Measurements from ENCODE around the gene MLX. TPM values are rescaled to one million over a fixed set of nuclear protein-coding genes. Genes with fewer than 3 reads are reported as not detected.

MLX gene, protein sequence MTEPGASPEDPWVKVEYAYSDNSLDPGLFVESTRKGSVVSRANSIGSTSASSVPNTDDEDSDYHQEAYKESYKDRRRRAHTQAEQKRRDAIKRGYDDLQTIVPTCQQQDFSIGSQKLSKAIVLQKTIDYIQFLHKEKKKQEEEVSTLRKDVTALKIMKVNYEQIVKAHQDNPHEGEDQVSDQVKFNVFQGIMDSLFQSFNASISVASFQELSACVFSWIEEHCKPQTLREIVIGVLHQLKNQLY
- total RNA-seq = 10 to 100 TPM; 24.9 to 34.5 (median 29.3) TPM

DNA sequence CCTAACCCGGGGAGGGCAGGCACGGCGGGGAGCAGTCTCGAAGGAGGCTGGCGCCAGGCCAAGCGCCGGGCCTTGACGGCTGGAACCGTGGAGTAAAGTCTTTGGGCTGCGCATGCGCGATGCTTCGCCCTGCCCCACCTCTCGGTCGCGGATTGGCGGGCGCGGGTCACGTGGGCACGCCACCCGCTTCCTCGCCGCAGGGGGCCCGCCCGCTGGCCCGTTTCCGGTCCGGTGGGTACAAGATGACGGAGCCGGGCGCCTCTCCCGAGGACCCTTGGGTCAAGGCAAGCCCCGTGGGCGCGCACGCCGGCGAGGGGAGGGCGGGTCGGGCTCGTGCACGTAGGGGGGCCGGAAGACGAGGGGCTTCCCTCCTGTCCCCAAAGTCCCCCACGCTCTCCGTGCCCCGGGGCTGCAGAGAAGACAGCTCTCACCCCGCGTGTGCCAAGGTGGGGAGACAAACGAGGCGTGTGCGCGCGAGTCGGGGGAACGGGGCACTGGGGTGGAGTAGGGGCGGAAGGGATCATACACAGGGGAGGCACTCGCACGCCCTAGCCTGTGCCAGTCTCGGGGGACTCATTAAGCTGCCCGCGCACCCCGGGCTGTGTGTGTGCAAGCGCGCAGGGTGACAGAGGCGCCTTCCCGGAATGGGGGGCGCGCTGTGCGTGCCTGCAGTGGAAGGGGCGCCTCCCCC is at the start of gene MLX:
Gene MLX (plus strand): TSS at position 218 of the 691 bp plus-strand sequence. CDS start 25 bp downstream, at position 243.
- Histone ChIP-seq H3K27ac (replicated peaks in 1 of 4) (peak within 1 kb of the TSS; percentile 90 to 97 (median 94)), H3K4me3 (peak within 1 kb of the TSS; percentile 68 to 99 (median 98)), H3K27me3 (no peaks in the 10 kb centered on the region), H3K9me3 (no peaks in the 10 kb centered on the region), H3K36me3 (peaks cover 39 to 67% (median 63%) of the 10 kb centered on the region in 4 donors), H3K4me1 (peaks cover 38 to 76% (median 50%) of the 10 kb centered on the region in 4 donors)
- intact Hi-C loops (cut with DNase I) = no loop called here
- TF ChIP-seq, protein P1, sequence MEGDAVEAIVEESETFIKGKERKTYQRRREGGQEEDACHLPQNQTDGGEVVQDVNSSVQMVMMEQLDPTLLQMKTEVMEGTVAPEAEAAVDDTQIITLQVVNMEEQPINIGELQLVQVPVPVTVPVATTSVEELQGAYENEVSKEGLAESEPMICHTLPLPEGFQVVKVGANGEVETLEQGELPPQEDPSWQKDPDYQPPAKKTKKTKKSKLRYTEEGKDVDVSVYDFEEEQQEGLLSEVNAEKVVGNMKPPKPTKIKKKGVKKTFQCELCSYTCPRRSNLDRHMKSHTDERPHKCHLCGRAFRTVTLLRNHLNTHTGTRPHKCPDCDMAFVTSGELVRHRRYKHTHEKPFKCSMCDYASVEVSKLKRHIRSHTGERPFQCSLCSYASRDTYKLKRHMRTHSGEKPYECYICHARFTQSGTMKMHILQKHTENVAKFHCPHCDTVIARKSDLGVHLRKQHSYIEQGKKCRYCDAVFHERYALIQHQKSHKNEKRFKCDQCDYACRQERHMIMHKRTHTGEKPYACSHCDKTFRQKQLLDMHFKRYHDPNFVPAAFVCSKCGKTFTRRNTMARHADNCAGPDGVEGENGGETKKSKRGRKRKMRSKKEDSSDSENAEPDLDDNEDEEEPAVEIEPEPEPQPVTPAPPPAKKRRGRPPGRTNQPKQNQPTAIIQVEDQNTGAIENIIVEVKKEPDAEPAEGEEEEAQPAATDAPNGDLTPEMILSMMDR (IDR thresholded peaks at IDR 0.05) = no peak
- TF ChIP-seq POLR2A (IDR thresholded peaks at IDR 0.05; ENCODE audit: low read depth) = peak; percentile 13
- peak; percentile 83 to 95 for TF ChIP-seq POLR2AphosphoS5 (IDR thresholded peaks at IDR 0.05)
- TF ChIP-seq EP300 (IDR thresholded peaks at IDR 0.05) = no peak
- WGBS = 0% methylated on average over 20 of the region's 72 CpGs
- peak; percentile 99 for DNase-seq (ENCODE audit: extremely low spot score)

DNA sequence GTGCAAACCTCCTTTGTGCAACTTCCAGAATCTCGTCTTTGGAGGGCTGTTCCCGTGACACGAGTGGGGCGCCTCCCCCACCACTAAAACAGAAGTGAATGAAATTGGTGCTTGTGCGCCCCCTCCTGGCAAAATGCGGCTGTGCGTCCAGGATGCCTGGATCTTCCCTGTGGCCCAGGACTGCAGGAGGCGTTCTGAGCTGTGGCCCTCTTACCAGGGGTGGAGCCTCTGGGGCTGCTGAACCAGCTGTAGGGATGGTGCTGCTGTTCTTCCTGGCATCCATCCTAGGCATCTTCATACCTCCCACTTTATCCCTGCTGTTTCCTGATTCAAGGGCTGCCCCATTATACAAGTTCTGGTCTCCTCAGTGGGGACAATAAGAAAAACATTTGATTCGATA is 49.4 kb upstream of the MLX start:
- Histone ChIP-seq H3K27ac (replicated peaks in 1 of 4) (peak overlapping the region; percentile 94 to 98 (median 96)), H3K27me3 (no peaks in the 10 kb centered on the region), H3K4me3 (no peak overlapping the region), H3K36me3 (peaks cover 7 to 47% (median 25%) of the 10 kb centered on the region in 4 donors), H3K9me3 (no peaks in the 10 kb centered on the region), H3K4me1 (peaks cover 76 to 94% (median 84%) of the 10 kb centered on the region in 4 donors)
- intact Hi-C loops (cut with DNase I) = loop anchor here (5.0 kb wide), 2 partner anchors 90 to 195 kb away; no protein-coding TSS in a partner anchor
- TF ChIP-seq POLR2AphosphoS5 (IDR thresholded peaks at IDR 0.05) = peak; percentile 67 to 83
- TF ChIP-seq EP300 (IDR thresholded peaks at IDR 0.05) = no peak
- TF ChIP-seq POLR2A (IDR thresholded peaks at IDR 0.05; ENCODE audit: low read depth) = no peak
- TF ChIP-seq, protein P1 (IDR thresholded peaks at IDR 0.05) = peak in 2 of 3 experiments; percentile 98 to 99
- 6% methylated on average over 9 of the region's 9 CpGs for WGBS
- peak; percentile 98 for DNase-seq (ENCODE audit: extremely low spot score)

DNA sequence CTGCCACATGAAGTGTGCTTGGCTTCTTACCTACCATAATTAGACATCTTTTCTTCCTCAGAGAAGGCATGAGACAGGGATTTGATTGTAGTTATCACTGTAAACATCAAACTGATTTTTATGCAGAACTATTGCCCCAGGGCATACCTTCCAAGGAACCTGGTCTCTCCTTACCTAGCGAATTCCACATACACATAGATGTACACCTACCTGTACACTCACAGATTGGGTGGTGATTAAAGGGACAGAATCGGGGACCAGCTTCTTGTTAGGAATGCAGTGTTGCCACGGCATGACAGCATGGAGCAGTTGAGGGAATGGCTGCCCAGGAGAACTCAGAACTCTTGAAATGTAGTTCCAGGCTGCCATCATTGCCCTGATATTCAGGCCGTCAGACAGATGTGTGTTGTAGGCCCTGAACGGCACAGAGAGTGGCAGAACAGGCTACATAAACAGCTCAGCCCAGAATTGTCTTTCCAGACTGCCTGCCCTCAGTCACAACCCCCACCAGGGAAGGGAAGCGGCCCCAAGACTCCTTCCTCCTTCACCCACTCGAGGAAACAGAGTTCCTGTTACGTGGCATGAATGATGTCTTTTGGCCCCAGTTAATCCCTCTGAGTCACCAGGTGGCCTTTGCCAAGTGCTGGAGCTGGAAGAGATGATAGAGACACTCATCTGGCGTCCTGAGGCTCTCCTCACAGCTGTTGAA is 48.7 kb upstream of the MLX start:
- Histone ChIP-seq H3K27ac (replicated peaks in 1 of 4) (peak overlapping the region; percentile 94 to 98 (median 96)), H3K4me1 (peaks cover 73 to 96% (median 83%) of the 10 kb centered on the region in 4 donors), H3K4me3 (peak overlapping the region in 1 of 4 donors; percentile 19), H3K9me3 (no peaks in the 10 kb centered on the region), H3K36me3 (peaks cover 7 to 52% (median 27%) of the 10 kb centered on the region in 4 donors), H3K27me3 (no peaks in the 10 kb centered on the region)
- 26% methylated on average over 7 of the region's 9 CpGs for WGBS
- intact Hi-C loops (cut with DNase I) = loop anchor here (5.0 kb wide), 2 partner anchors 91 to 196 kb away; no protein-coding TSS in a partner anchor
- TF ChIP-seq EP300 (IDR thresholded peaks at IDR 0.05) (no peak), POLR2AphosphoS5 (IDR thresholded peaks at IDR 0.05) (peak; percentile 86 to 91)
- peak; percentile 97 for DNase-seq (ENCODE audit: extremely low spot score)

- WGBS = 36% methylated on average over 4 of the region's 6 CpGs
- DNase-seq (ENCODE audit: extremely low spot score) = no peak
- peaks cover 72 to 95% (median 84%) of the 10 kb centered on the region in 4 donors for H3K4me1 ChIP-seq
- no peaks in the 10 kb centered on the region for H3K9me3 ChIP-seq
- H3K27ac ChIP-seq (replicated peaks in 1 of 4) = peak overlapping the region; percentile 94 to 98 (median 96)
- H3K4me3 ChIP-seq = no peak overlapping the region
- intact Hi-C loops (cut with DNase I) = loop anchor here (5.0 kb wide), 2 partner anchors 92 to 197 kb away; no protein-coding TSS in a partner anchor
- H3K27me3 ChIP-seq = no peaks in the 10 kb centered on the region
- peaks cover 5 to 47% (median 24%) of the 10 kb centered on the region in 4 donors for H3K36me3 ChIP-seq
- TF ChIP-seq, protein P1 (IDR thresholded peaks at IDR 0.05) = no peak
- TF ChIP-seq POLR2AphosphoS5 (IDR thresholded peaks at IDR 0.05) (no peak), POLR2A (IDR thresholded peaks at IDR 0.05; ENCODE audit: low read depth) (no peak), EP300 (IDR thresholded peaks at IDR 0.05) (no peak)
Observed at GRCh38 chr17:42518755-42519545, 48.0 kb upstream of the MLX start.
